AG04449 (cell line): Measurements from ENCODE around the gene FNTB.
"Not testable (repeated sequence)": the region's sequence is repeated elsewhere in the genome, so short reads cannot be mapped to it uniquely, and the experiment has no call there.

Source experiments
- CTCF ChIA-PET: fragments of 350-600 bp; formaldehyde crosslinking; extraction: SDS; loops from one replicate; lab custom pipeline; 2021; ENCODE audit warnings: antibody characterized with exemption; lab: Yijun Ruan, JAX
- POLR2A ChIA-PET: fragments of 400-600, 350-600 bp; formaldehyde crosslinking; extraction: SDS; loops from one replicate; lab custom pipeline; 2020; ENCODE audit warnings: antibody characterized with exemption, inconsistent platforms; lab: Yijun Ruan, JAX
- DNase-seq: peaks from one replicate; pipeline ENCODE4 v3.0.0-alpha.2; 2010; ENCODE audit warnings: low read depth, low spot score
- H3K4me3 ChIP-seq: 2 replicates; pipeline ENCODE4 v1.5.1; 2011; ENCODE audit warnings: low read depth, mild to moderate bottlenecking, control low read depth, low read length
- CTCF ChIP-seq: IDR thresholded peaks from one replicate; pipeline ENCODE4 v1.5.1; 2011; ENCODE audit warnings: mild to moderate bottlenecking, moderate library complexity, low read length, control low read depth, inconsistent platforms; ENCODE audit not compliant: insufficient read depth; ENCODE audit errors: missing control alignments

The FNTB gene

GRCh38 chr14:65080960-65081747, 94.5 kb downstream of the FNTB start:
- no peak overlapping the region for H3K4me3 ChIP-seq
- no peak for TF ChIP-seq CTCF
- ChIA-PET CTCF (no interaction called here), POLR2A (no interaction called here)
- no peak for DNase-seq

GRCh38 chr14:65082930-65083329, 96.2 kb downstream of the FNTB start:
- CTCF ChIA-PET = interaction anchor here (1.8 kb wide), 1 partner anchor 11 kb away, joined by 7 read pairs; no protein-coding TSS in a partner anchor
- no peak for DNase-seq
- no peak overlapping the region for H3K4me3 ChIP-seq
- no peak for TF ChIP-seq CTCF
- POLR2A ChIA-PET = interaction anchor here (0.6 kb wide), 1 partner anchor 94 kb away, joined by 3 read pairs; no protein-coding TSS in a partner anchor

- CTCF ChIA-PET = interaction anchor here (0.6 kb wide), 1 partner anchor 182 kb away, joined by 3 read pairs; no protein-coding TSS in a partner anchor
- no peak for TF ChIP-seq CTCF
- DNase-seq = no peak
- H3K4me3 ChIP-seq = no peak overlapping the region
- POLR2A ChIA-PET = no interaction called here
Measured at GRCh38 chr14:65084554-65085505, 98.1 kb downstream of the FNTB start.

GRCh38 chr14:65086686-65087085, 100.0 kb downstream of the FNTB start:
- DNase-seq, H3K4me3 ChIP-seq, CTCF ChIA-PET: not testable (repeated sequence)
- POLR2A ChIA-PET = interaction anchor here (0.6 kb wide), 1 partner anchor 38 kb away, joined by 5 read pairs; no protein-coding TSS in a partner anchor

DNA sequence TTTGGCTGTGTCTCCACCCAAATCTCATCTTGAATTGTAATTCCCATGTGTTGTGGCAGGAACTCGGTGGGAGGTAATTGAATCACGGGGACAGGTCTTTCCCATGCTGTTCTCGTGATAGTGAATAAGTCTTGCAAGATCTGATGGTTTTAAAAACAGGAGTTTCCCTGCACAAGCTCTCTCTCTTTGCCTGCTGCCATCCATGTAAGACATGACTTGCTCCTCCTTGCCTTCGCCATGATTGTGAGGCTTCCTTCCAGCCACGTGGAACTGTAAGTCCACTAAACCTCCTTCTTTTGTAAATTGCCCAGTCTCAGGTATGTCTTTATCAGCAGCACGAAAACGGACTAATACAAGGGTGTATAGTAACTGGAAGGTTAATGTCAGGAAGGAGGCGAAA, 101.1 kb downstream of the FNTB start:
- CTCF ChIA-PET, DNase-seq, POLR2A ChIA-PET, H3K4me3 ChIP-seq: not testable (repeated sequence)

DNA sequence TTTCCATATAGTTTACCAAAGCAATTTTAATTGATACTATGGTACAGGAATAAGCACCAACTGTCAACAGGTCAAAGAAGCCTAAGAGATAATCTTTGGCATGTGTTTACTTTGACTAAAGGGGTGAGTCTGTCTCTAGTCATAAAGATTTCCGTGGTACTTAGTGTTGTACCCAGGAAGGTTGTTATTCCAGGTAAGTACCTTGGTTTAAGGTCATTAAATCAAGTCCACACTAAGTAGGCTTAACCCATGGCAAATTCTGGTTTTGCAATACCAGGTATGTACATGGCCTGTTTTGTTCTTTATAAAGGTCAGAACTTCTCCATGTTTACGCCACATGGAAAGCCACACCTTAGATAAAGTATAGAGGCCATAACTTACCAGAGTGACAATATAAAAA, 105.7 kb downstream of the FNTB start:
- CTCF ChIA-PET = interaction anchor here (1.2 kb wide), 1 partner anchor 10 kb away, joined by 4 read pairs; the partner anchor contains the start of gene MAX
- DNase-seq = no peak

More for the DNA sequence above, 105.7 kb downstream of the FNTB start:
- no peak overlapping the region for H3K4me3 ChIP-seq
- POLR2A ChIA-PET = no interaction called here
- TF ChIP-seq CTCF = no peak
